Osteoblast (primary cell): ENCODE data around the gene RBM33. TPM values are rescaled to one million over a fixed set of nuclear protein-coding genes. Genes with fewer than 3 reads are reported as not detected.

Experiments
- DNase-seq: peaks from one replicate; pipeline ENCODE4 v3.0.0; 2011; ENCODE audit warnings: low spot score, mixed read lengths; ENCODE audit not compliant: insufficient read length; ENCODE audit errors: missing footprints
- H2AFZ ChIP-seq: 2 replicates; pipeline ENCODE4 v1.6.0; 2011; ENCODE audit warnings: mild to moderate bottlenecking, low read length
- H3K27ac ChIP-seq: 2 replicates; pipeline ENCODE4 v1.5.1; 2011; ENCODE audit warnings: mild to moderate bottlenecking, low read depth, low read length, moderate library complexity
- H3K27me3 ChIP-seq: 2 replicates; pipeline ENCODE4 v1.6.0; 2012; ENCODE audit warnings: mild to moderate bottlenecking, control low read depth, inconsistent platforms, low read length, moderate library complexity; ENCODE audit not compliant: insufficient read depth
- H3K36me3 ChIP-seq: 2 replicates; pipeline ENCODE4 v1.5.1; 2011; ENCODE audit warnings: mild to moderate bottlenecking, low read length, control low read depth, moderate library complexity; ENCODE audit not compliant: insufficient read depth
- H3K4me1 ChIP-seq: 2 replicates; pipeline ENCODE4 v1.5.1; 2011; ENCODE audit warnings: mild to moderate bottlenecking, low read length, control low read depth, moderate library complexity; ENCODE audit not compliant: insufficient read depth
- H3K4me2 ChIP-seq: 2 replicates; pipeline ENCODE4 v1.6.0; 2011; ENCODE audit warnings: mild to moderate bottlenecking, low read length; ENCODE audit not compliant: insufficient read depth
- H3K4me3 ChIP-seq: fragments of 200-600 bp; sonication (generic); 3 replicates; pipeline ENCODE4 v1.5.1; 2012; ENCODE audit warnings: mild to moderate bottlenecking, low read length, inconsistent platforms; ENCODE audit not compliant: insufficient read depth
- H3K79me2 ChIP-seq: 2 replicates; pipeline ENCODE4 v1.6.0; 2012; ENCODE audit warnings: mild to moderate bottlenecking, low read length, control low read depth, inconsistent platforms; ENCODE audit not compliant: insufficient read depth
- H3K9me3 ChIP-seq: 2 replicates; pipeline ENCODE4 v1.5.1; 2011; ENCODE audit warnings: low read depth, low read length, control low read depth
- H4K20me1 ChIP-seq: 2 replicates; pipeline ENCODE4 v1.6.0; 2012; ENCODE audit warnings: mild to moderate bottlenecking, low read length, control low read depth; ENCODE audit not compliant: insufficient read depth
- CTCF ChIP-seq: IDR thresholded peaks from 2 replicates; pipeline ENCODE4 v1.5.1; 2011; ENCODE audit warnings: mild to moderate bottlenecking, low read depth, low read length, moderate library complexity; ENCODE audit errors: extremely low read depth
- total RNA-seq: library from RNA; depleted of rRNA; stranded (reverse); fragments of >200 nt; gene quantifications from 2 replicates; pipeline ENCODE4 v1.2.3, GENCODE V29; 2012

The RBM33 gene
- total RNA-seq, 1 donor, result 27.5 TPM

GRCh38 chr7:155665957-155666287 lies 21.5 kb downstream of the RBM33 start:
- H3K4me2 ChIP-seq, result peak overlapping the region; percentile 68
- TF ChIP-seq CTCF, result no peak
- H3K4me3 ChIP-seq, result no peak overlapping the region
- peak overlapping the region; percentile 79 for H3K27ac ChIP-seq
- H3K4me1 ChIP-seq, result peaks cover 27% of the 10 kb centered on the region
- peaks cover 95% of the 10 kb centered on the region for H3K79me2 ChIP-seq
- DNase-seq, result peak; percentile 81
- no peaks in the 10 kb centered on the region for H3K9me3 ChIP-seq
- H2AFZ ChIP-seq, result no peak overlapping the region
- H3K27me3 ChIP-seq, result no peaks in the 10 kb centered on the region
- H3K36me3 ChIP-seq, result no peaks in the 10 kb centered on the region
- H4K20me1 ChIP-seq, result peaks cover 66% of the 10 kb centered on the region

GRCh38 chr7:155667241-155667829 lies 22.9 kb downstream of the RBM33 start:
- DNase-seq, result no peak
- TF ChIP-seq CTCF, result no peak
- peak overlapping the region; percentile 15 for H3K27ac ChIP-seq

GRCh38 chr7:155669717-155670505 lies 25.4 kb downstream of the RBM33 start:
- Histone ChIP-seq H4K20me1 (peaks cover 52% of the 10 kb centered on the region), H2AFZ (no peak overlapping the region), H3K9me3 (no peaks in the 10 kb centered on the region), H3K27ac (peak overlapping the region; percentile 56), H3K27me3 (no peaks in the 10 kb centered on the region), H3K4me3 (no peak overlapping the region), H3K4me2 (peak overlapping the region; percentile 27), H3K79me2 (peaks cover 87% of the 10 kb centered on the region), H3K4me1 (peaks cover 34% of the 10 kb centered on the region), H3K36me3 (no peaks in the 10 kb centered on the region)
- TF ChIP-seq CTCF, result no peak
- DNase-seq, result peak; percentile 80

More at GRCh38 chr7:155667241-155667829, 22.9 kb downstream of the RBM33 start:
- H3K27me3 ChIP-seq, result no peaks in the 10 kb centered on the region
- H2AFZ ChIP-seq, result no peak overlapping the region
- no peaks in the 10 kb centered on the region for H3K36me3 ChIP-seq
- no peaks in the 10 kb centered on the region for H3K9me3 ChIP-seq
- H3K4me3 ChIP-seq, result no peak overlapping the region
- no peak overlapping the region for H3K4me2 ChIP-seq
- H4K20me1 ChIP-seq, result peaks cover 64% of the 10 kb centered on the region
- peaks cover 27% of the 10 kb centered on the region for H3K4me1 ChIP-seq
- H3K79me2 ChIP-seq, result peaks cover 95% of the 10 kb centered on the region

GRCh38 chr7:155670521-155670920 lies 26.1 kb downstream of the RBM33 start:
- peaks cover 85% of the 10 kb centered on the region for H3K79me2 ChIP-seq
- H3K9me3 ChIP-seq, result no peaks in the 10 kb centered on the region
- H3K27ac ChIP-seq, result peak overlapping the region; percentile 56
- peaks cover 46% of the 10 kb centered on the region for H4K20me1 ChIP-seq
- H3K4me1 ChIP-seq, result peaks cover 28% of the 10 kb centered on the region
- H3K4me3 ChIP-seq, result no peak overlapping the region
- no peak for TF ChIP-seq CTCF
- H3K27me3 ChIP-seq, result no peaks in the 10 kb centered on the region
- H3K4me2 ChIP-seq, result peak overlapping the region; percentile 27
- H3K36me3 ChIP-seq, result no peaks in the 10 kb centered on the region
- DNase-seq, result no peak
- no peak overlapping the region for H2AFZ ChIP-seq
